HG02870 (cell line): ENCODE measurements around the gene NCAPD2.
A peak's percentile ranks its signal among the peaks of the same experiment; 100 is the strongest.

Source experiments
- ATAC-seq: cut with Tn5 transposase; IDR thresholded peaks from one replicate; pipeline ENCODE4 v1.9.1; 2021; ENCODE audit warnings: mild to moderate bottlenecking, moderate library complexity; ENCODE audit not compliant: unreplicated experiment

NCAPD2 gene, protein sequence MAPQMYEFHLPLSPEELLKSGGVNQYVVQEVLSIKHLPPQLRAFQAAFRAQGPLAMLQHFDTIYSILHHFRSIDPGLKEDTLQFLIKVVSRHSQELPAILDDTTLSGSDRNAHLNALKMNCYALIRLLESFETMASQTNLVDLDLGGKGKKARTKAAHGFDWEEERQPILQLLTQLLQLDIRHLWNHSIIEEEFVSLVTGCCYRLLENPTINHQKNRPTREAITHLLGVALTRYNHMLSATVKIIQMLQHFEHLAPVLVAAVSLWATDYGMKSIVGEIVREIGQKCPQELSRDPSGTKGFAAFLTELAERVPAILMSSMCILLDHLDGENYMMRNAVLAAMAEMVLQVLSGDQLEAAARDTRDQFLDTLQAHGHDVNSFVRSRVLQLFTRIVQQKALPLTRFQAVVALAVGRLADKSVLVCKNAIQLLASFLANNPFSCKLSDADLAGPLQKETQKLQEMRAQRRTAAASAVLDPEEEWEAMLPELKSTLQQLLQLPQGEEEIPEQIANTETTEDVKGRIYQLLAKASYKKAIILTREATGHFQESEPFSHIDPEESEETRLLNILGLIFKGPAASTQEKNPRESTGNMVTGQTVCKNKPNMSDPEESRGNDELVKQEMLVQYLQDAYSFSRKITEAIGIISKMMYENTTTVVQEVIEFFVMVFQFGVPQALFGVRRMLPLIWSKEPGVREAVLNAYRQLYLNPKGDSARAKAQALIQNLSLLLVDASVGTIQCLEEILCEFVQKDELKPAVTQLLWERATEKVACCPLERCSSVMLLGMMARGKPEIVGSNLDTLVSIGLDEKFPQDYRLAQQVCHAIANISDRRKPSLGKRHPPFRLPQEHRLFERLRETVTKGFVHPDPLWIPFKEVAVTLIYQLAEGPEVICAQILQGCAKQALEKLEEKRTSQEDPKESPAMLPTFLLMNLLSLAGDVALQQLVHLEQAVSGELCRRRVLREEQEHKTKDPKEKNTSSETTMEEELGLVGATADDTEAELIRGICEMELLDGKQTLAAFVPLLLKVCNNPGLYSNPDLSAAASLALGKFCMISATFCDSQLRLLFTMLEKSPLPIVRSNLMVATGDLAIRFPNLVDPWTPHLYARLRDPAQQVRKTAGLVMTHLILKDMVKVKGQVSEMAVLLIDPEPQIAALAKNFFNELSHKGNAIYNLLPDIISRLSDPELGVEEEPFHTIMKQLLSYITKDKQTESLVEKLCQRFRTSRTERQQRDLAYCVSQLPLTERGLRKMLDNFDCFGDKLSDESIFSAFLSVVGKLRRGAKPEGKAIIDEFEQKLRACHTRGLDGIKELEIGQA (N-terminal part only)

DNA sequence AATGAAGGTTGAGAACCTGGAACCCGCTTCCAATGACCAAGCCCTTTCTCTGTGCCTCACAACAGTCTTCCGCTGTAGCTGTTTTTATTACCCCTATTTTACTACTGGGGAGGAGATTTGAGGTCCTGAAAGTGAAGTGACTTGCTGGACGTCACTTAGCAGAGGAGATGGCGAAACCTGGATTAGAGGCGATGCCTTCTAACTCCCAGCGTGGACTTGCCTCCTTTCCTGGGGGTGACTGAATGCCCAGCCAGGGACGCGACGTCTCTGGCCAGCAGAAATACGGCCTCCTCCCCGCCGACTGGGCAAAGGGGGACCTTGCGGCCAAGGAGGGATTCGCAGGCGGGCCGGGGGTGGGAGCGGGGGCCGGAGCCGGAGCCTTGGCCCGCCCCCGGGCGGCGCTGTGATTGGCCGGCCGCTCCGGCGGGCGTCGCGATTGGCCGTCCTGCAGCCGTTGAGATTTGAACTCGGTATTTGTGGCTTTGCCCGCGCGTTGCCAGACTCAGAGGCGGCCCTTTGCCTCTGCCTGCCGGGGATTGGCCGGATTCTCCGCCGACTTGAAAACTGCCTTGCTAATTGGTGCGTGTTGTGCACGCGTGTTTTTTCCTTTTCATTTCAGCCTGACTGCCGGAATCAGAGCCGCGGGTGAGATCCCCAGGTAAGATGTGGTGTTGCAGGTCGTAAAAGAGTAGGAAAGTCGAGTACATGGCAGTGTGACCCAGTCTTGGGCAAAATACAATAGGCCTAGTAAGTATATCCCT, at the start of gene NCAPD2:
Gene NCAPD2, plus strand, starts transcription at position 606 of the 761 bp plus-strand sequence. CDS start 997 bp downstream, outside the sequence.
- ATAC-seq = peak; percentile 88

- no peak for ATAC-seq
Observed at GRCh38 chr12:6444704-6445688, 48.9 kb upstream of the NCAPD2 start, which contains the start of gene CD27. Gene CD27 (plus strand): TSS chr12:6444955. CDS start chr12:6445096, 141 bp downstream.

DNA sequence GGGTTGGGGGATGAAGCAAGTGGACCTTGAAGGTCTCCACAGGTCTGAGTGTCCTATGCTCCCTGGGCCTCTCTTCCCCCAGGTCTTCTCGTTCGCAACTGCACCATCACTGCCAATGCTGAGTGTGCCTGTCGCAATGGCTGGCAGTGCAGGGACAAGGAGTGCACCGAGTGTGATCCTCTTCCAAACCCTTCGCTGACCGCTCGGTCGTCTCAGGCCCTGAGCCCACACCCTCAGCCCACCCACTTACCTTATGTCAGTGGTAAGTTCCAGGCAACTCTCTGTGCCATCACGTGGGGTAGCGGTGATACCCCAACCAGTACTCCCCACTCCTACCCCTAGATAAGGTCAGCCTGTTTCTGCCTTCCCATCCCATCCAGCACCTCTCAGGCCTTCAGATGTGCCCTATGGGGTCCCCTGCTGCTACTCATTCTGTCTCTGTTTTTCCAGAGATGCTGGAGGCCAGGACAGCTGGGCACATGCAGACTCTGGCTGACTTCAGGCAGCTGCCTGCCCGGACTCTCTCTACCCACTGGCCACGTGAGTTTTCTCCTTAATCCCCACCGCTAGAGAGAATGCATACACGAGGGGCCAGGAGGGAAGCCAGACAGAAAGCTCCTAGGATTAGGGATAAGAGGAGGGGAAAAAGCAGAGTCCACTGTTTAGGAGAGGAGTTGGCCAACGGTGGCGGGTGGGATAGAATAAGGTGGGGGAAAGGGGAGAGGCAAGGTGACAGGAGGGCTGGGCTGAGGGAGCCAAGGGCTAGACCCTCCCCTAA, 43.6 kb upstream of the NCAPD2 start:
- ATAC-seq = no peak

DNA sequence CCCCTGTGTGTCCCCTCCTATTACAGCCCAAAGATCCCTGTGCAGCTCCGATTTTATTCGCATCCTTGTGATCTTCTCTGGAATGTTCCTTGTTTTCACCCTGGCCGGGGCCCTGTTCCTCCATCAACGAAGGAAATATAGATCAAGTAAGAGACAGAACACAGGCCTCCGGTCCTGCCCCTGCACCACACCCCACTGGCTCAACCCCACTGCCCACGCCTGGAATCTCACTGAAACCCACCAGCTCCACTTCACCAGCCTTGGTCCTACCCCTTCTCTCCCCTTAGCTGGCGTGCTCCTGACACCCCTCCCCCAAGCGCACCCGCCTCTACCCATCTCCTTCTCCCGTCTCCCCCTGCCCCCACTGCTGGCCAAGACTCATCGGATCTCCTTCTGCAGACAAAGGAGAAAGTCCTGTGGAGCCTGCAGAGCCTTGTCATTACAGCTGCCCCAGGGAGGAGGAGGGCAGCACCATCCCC, 43.0 kb upstream of the NCAPD2 start:
- no peak for ATAC-seq

DNA sequence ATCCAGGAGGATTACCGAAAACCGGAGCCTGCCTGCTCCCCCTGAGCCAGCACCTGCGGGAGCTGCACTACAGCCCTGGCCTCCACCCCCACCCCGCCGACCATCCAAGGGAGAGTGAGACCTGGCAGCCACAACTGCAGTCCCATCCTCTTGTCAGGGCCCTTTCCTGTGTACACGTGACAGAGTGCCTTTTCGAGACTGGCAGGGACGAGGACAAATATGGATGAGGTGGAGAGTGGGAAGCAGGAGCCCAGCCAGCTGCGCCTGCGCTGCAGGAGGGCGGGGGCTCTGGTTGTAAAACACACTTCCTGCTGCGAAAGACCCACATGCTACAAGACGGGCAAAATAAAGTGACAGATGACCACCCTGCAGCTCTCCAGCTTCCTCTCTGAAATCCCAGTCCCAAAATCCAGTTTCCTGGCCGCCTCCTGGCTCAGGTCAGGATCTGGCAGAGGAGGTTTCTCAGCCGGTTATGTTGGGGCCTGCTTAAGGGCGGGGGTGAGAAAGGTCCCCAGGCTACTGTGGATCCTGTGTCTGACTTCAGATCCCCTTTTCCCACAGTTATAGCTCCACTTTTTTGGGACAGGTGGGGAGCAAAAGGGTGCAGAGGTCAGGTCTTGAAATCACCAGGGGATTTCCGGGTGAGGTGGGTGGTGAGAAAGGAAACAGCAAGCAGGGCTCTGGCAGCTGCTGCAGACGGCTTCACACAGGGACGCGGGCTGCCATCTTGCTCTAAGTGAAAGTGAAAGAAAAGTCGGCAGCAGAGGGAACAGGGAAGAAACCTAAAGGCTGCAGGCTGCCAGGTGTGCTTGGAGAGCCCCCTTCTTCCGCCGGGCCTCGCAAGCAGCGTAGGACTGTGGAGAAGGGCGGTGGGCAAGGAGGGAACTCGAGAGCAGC, 42.3 kb upstream of the NCAPD2 start, which contains the start of gene TAPBPL:
Gene TAPBPL, plus strand, starts transcription at position 695 of the 897 bp plus-strand sequence. CDS start 207 bp downstream, outside the sequence.
- ATAC-seq = peak; percentile 70

DNA sequence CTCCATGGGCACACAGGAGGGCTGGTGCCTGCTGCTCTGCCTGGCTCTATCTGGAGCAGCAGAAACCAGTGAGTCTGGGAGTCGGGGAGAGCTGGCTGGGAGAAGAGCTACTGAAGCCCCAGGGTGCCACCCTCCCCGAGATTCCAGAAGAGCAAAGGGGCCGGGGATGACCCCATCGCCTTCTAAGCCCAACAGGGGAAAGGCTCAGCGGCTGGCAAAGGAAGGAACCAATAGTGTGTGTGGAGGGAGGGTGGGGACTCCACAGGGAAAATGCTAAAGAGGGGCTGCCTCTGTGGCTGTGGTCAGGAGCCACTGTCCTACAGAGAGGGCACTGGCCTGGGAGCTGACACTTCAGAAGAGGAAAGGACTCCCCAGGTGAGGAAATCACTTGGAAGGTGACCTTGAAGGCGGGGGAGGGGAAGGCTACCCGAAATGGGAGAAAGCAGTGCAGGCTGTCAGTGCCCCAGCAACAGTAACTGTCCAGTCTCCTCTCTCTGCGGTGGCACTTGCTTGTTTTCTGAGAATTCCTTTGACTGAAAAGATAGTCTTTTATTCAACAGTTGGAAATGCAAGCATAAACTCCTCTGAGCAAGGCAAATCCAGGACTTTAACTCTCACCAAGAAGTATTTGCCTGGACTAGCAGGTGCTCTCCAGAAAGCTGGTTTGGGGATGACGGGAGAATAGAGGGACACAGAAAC, 41.5 kb upstream of the NCAPD2 start:
- no peak for ATAC-seq

GRCh38 chr12:6452944-6453630, 40.8 kb upstream of the NCAPD2 start:
- no peak for ATAC-seq

- no peak for ATAC-seq
Observed at GRCh38 chr12:6457220-6457945, 36.5 kb upstream of the NCAPD2 start.

DNA sequence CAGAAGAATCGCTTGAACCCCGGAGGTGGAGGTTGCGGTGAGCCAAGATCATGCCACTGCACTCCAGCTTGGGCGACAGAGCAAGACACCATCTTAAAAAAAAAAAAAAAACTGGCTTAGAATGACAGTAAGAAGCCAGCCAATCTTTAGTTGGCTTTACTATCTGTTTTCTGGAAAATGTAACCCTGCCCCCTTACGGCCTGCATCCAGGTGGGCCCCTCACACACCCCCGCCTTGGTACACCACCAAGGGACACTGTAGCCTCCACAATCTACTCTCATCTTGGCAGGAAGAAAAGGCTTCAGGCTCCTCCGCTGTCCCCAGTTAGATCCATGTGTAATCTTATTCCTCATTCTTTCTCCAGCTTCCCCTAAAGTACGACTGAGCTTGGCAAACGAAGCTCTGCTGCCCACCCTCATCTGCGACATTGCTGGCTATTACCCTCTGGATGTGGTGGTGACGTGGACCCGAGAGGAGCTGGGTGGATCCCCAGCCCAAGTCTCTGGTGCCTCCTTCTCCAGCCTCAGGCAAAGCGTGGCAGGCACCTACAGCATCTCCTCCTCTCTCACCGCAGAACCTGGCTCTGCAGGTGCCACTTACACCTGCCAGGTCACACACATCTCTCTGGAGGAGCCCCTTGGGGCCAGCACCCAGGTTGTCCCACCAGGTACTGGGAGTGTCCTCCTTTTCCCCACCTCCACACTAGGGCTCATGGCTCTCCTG, 35.5 kb upstream of the NCAPD2 start:
- no peak for ATAC-seq

- no peak for ATAC-seq
Observed at GRCh38 chr12:6459004-6459337, 34.9 kb upstream of the NCAPD2 start.

- no peak for ATAC-seq
Observed at GRCh38 chr12:6460751-6461371, 33.0 kb upstream of the NCAPD2 start.

DNA sequence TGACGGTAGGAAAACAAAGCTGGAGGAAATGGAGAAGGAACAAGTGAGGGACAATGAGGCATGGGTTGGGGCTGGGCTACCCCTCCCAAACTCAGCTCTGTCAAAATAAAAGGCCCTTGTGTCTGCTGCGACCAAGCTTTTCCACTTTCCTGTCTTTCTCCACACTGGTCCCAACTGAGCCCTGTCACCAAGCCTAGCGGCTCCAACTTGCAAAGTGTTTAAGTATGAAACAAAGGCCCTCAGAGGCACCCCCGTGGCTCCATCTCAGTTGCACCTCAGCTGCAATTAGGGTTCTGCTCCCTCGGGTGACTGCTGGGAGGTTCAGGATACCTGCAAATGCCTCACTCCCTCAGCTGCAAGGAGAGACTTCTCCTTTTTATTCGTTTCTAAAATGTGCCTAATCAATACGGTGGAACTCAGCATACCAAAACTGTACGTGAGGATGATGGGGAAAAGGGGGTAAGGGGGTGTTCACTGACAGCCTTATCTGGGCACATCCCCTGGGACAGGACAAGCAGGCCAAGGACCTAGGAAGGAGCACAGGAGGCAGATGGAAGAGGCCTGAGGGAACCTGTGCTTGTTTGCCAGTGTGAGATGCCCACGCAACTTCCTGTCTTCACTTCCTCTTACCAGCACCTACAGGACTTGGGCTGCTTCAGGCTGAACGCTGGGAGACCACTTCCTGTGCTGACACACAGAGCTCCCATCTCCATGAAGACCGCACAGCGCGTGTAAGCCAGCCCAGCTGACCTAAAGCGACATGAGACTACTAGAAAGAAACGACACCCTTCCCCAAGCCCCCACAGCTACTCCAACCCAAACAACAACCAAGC, 32.3 kb upstream of the NCAPD2 start:
- ATAC-seq = peak; percentile 70
